Liver (tissue), 9 donors: ENCODE data around the gene TBCD. TPM values are rescaled to one million over a fixed set of nuclear protein-coding genes. Genes with fewer than 3 reads are reported as not detected.

Experiments used
- DNase-seq: peaks from one replicate; pipeline ENCODE4 v3.0.0-alpha.2; 2017; ENCODE audit warnings: low spot score
- H3K27ac ChIP-seq, 2 donors: one replicate each; pipeline ENCODE4 v1.7.0; 2013; ENCODE audit warnings: inconsistent platforms in 2 of 2, low read length in 2 of 2, control low read depth in 1 of 2, low read depth in 1 of 2, mild to moderate bottlenecking in 1 of 2
- H3K27me3 ChIP-seq, 4 donors: one replicate each; pipeline versions ENCODE4 v1.6.1 to v1.7.0; 2013; ENCODE audit warnings: low read length in 3 of 4, inconsistent platforms in 1 of 4, mild to moderate bottlenecking in 1 of 4, moderate library complexity in 1 of 4; ENCODE audit not compliant: control insufficient read depth in 4 of 4, insufficient read depth in 4 of 4
- H3K36me3 ChIP-seq, 4 donors: one replicate each; pipeline versions ENCODE4 v1.6.1 to v1.7.0; 2013; ENCODE audit warnings: low read length in 3 of 4, mild to moderate bottlenecking in 3 of 4, low read depth in 1 of 4, moderate library complexity in 1 of 4; ENCODE audit not compliant: control insufficient read depth in 4 of 4, insufficient read depth in 3 of 4
- H3K4me1 ChIP-seq, 4 donors: one replicate each; pipeline versions ENCODE4 v1.6.1 to v1.7.0; 2013; ENCODE audit warnings: low read length in 3 of 4, mild to moderate bottlenecking in 3 of 4, moderate library complexity in 1 of 4; ENCODE audit not compliant: control insufficient read depth in 4 of 4, insufficient read depth in 4 of 4
- H3K4me3 ChIP-seq, 3 donors: one replicate each; pipeline versions ENCODE4 v1.6.1 to v1.7.0; 2013; ENCODE audit warnings: low read length in 3 of 3, control low read depth in 1 of 3, low read depth in 1 of 3, mild to moderate bottlenecking in 1 of 3
- H3K9ac ChIP-seq, 2 donors: one replicate each; pipeline ENCODE4 v1.7.0; 2013; ENCODE audit warnings: low read length in 2 of 2, mild to moderate bottlenecking in 2 of 2, moderate library complexity in 2 of 2, control low read depth in 1 of 2, low read depth in 1 of 2
- H3K9me3 ChIP-seq, 4 donors: one replicate each; pipeline versions ENCODE4 v1.6.1 to v1.7.0; 2013; ENCODE audit warnings: low read length in 3 of 4; ENCODE audit not compliant: control insufficient read depth in 4 of 4
- EGR1 ChIP-seq, 2 donors: IDR thresholded peaks; 2 replicates each; pipeline ENCODE4 v1.6.1; 2016 to 2018; ENCODE audit warnings: antibody characterized with exemption in 2 of 2, low read depth in 2 of 2
- FOXA2 ChIP-seq: IDR thresholded peaks from 2 replicates; pipeline ENCODE4 v1.6.1; 2016; ENCODE audit warnings: antibody characterized with exemption
- GABPA ChIP-seq, 2 donors: IDR thresholded peaks in 1 of 2; conservative IDR thresholded peaks in 1 of 2; 2 replicates each; pipeline ENCODE4 v1.6.1; 2016; ENCODE audit warnings: antibody characterized with exemption in 2 of 2, mild to moderate bottlenecking in 1 of 2, moderate library complexity in 1 of 2
- HNF4A ChIP-seq, 2 donors: conservative IDR thresholded peaks; 2 replicates each; pipeline ENCODE4 v1.6.1; 2016; ENCODE audit warnings: antibody characterized with exemption in 2 of 2, mild to moderate bottlenecking in 2 of 2
- HNF4G ChIP-seq: IDR thresholded peaks from 2 replicates; pipeline ENCODE4 v1.6.1; 2016; ENCODE audit warnings: antibody characterized with exemption
- JUND ChIP-seq, 2 donors: IDR thresholded peaks; 2 replicates each; pipeline ENCODE4 v1.6.1; 2016; ENCODE audit warnings: antibody characterized with exemption in 2 of 2
- NR2F2 ChIP-seq: IDR thresholded peaks from 2 replicates; pipeline ENCODE4 v1.6.1; 2016; ENCODE audit warnings: antibody characterized with exemption
- RAD21 ChIP-seq, 2 donors: IDR thresholded peaks; 2 replicates each; pipeline ENCODE4 v1.6.1; 2016; ENCODE audit warnings: antibody characterized with exemption in 2 of 2, mild to moderate bottlenecking in 2 of 2
- RXRA ChIP-seq, 2 donors: IDR thresholded peaks; 2 replicates each; pipeline ENCODE4 v1.6.1; 2017 to 2018; ENCODE audit warnings: antibody characterized with exemption in 2 of 2, mild to moderate bottlenecking in 1 of 2
- SP1 ChIP-seq: IDR thresholded peaks from 2 replicates; pipeline ENCODE4 v1.6.1; 2018; ENCODE audit warnings: antibody characterized with exemption, mild to moderate bottlenecking
- YY1 ChIP-seq: IDR thresholded peaks from 2 replicates; pipeline ENCODE4 v1.6.1; 2016; ENCODE audit warnings: antibody characterized with exemption, mild to moderate bottlenecking
- WGBS: extraction: QIAGEN DNeasy Blood & Tissue Kit; methylation state at CpG from one replicate; pipeline ENCODE4 v1.1.7; 2013; 5-methylcytosine and 5-hydroxymethylcytosine counted together
- polyA plus RNA-seq, 2 donors: library from polyadenylated mRNA; stranded (reverse) in 1 of 2; unstranded in 1 of 2; fragments of 200-250 nt in 1 of 2; fragments of >200 nt in 1 of 2; fragmentation: Nextera tagmentation in 1 of 2; extraction: Ambion mirVana in 1 of 2; gene quantifications; one replicate each; pipeline versions ENCODE4 v1.2.1 to v1.2.3, GENCODE V29; 2013 to 2015
- total RNA-seq, 2 donors: library from RNA; depleted of rRNA; stranded (reverse); fragments of >200 nt; gene quantifications; one replicate each; pipeline ENCODE4 v1.2.3, GENCODE V29; 2014
- TF ChIP-seq, protein P1 (sequence below): IDR thresholded peaks from 2 replicates; pipeline ENCODE4 v1.6.1; 2016; ENCODE audit warnings: antibody characterized with exemption
- TF ChIP-seq, protein P2 (sequence below): IDR thresholded peaks from 2 replicates; pipeline ENCODE4 v1.6.1; 2016; ENCODE audit warnings: antibody characterized with exemption
- TF ChIP-seq, protein P3 (sequence below): fragments of 150-350 bp; IDR thresholded peaks from 2 replicates; pipeline ENCODE4 v1.5.1; 2017; ENCODE audit warnings: improper control_type of control experiment, low read depth, low read length; ENCODE audit not compliant: missing input control
- donor health status: healthy.
- donor health status: healthy.
- donor health status: healthy.
- donor health status: healthy.
- donor health status: healthy.

Gene TBCD
- total and polyA plus RNA-seq, 4 donors = 29.8 to 42.2 (median 33.0) TPM

DNA sequence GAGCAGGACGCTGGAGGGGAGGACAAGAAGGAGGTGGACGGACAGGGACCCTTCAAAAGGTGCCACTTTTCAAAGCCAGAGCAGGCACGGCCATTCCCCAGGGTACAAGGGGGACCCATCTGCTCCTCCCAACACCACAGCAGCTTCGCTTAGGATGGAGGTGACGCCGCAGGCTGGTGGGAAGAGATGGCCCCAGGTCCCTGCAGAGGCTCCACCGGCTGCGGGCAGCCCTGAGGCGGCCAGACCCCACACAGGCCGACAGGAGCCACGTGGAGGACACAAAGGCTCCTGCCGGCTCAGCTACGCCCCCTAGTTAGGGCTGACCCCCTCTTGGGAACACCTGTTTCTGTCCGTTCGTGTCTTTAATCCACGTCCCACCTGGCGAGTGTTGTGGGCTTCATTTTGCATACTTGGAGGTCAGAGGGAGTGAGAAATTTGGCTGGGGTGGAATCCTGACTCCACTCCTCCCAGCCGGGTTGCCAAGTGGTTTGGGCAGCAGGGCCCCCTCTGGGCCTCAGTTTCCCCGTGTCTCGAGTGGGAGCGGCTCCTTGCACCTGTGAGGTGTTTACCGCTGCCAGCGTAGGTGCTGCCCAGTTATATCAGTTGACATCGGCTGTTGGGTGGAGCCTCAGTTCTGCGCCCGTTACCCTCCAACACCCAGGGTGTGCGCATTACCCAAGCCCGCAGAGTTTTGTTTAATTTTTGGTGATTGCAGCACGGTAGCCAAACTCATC is 41.2 kb upstream of the TBCD start:
- WGBS = 77% methylated on average over 29 of the region's 29 CpGs
- no peak overlapping the region for H3K9ac ChIP-seq
- no peak overlapping the region for H3K27ac ChIP-seq
- H3K4me3 ChIP-seq = no peak overlapping the region
- no peaks in the 10 kb centered on the region for H3K27me3 ChIP-seq
- peaks cover under 1 to 4% (median 1%) of the 10 kb centered on the region in 4 donors for H3K4me1 ChIP-seq
- H3K9me3 ChIP-seq = no peaks in the 10 kb centered on the region
- TF ChIP-seq HNF4A (conservative IDR thresholded peaks at IDR 0.05) = no peak
- no peaks in the 10 kb centered on the region for H3K36me3 ChIP-seq
- no peak for DNase-seq

DNA sequence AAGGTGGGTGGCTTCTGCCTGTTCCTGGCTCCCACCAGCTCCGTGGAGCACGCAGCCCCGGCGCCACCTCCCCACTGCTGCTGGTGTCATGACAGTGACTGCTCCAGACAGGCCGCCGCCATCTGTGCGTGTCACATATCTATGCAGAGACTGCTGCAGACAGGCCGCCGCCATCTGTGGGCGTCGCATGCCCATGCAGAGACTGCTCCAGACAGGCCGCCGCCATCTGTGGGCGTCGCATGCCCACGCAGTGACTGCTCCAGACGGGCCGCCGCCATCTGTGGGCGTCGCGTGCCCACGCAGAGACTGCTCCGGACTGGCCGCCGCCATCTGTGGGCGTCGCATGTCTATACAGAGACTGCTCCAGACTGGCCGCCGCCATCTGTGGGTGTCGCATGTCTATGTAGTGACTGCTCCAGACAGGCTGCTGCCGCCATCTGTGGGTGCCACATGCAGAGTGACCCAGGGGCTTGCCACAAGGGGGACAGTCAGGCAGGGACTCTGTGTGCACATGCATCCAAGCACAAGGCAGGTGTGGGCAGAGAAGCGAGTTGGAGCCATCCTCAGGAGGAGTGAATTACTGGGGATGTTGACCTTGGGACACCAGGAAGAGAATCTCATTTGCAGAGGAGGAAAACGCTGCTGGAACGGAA is 38.7 kb upstream of the TBCD start:
- DNase-seq = no peak
- Histone ChIP-seq H3K27me3 (no peaks in the 10 kb centered on the region), H3K36me3 (no peaks in the 10 kb centered on the region), H3K4me3 (no peak overlapping the region), H3K4me1 (peaks cover 2 to 20% (median 14%) of the 10 kb centered on the region in 4 donors), H3K9ac (no peak overlapping the region), H3K27ac (no peak overlapping the region), H3K9me3 (no peaks in the 10 kb centered on the region)
- 95% methylated on average over 35 of the region's 35 CpGs for WGBS
- TF ChIP-seq, protein P1, sequence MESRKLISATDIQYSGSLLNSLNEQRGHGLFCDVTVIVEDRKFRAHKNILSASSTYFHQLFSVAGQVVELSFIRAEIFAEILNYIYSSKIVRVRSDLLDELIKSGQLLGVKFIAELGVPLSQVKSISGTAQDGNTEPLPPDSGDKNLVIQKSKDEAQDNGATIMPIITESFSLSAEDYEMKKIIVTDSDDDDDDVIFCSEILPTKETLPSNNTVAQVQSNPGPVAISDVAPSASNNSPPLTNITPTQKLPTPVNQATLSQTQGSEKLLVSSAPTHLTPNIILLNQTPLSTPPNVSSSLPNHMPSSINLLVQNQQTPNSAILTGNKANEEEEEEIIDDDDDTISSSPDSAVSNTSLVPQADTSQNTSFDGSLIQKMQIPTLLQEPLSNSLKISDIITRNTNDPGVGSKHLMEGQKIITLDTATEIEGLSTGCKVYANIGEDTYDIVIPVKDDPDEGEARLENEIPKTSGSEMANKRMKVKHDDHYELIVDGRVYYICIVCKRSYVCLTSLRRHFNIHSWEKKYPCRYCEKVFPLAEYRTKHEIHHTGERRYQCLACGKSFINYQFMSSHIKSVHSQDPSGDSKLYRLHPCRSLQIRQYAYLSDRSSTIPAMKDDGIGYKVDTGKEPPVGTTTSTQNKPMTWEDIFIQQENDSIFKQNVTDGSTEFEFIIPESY = no peak
- TF ChIP-seq, protein P2, sequence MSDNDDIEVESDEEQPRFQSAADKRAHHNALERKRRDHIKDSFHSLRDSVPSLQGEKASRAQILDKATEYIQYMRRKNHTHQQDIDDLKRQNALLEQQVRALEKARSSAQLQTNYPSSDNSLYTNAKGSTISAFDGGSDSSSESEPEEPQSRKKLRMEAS = no peak
- TF ChIP-seq HNF4G = no peak
- TF ChIP-seq, protein P3, sequence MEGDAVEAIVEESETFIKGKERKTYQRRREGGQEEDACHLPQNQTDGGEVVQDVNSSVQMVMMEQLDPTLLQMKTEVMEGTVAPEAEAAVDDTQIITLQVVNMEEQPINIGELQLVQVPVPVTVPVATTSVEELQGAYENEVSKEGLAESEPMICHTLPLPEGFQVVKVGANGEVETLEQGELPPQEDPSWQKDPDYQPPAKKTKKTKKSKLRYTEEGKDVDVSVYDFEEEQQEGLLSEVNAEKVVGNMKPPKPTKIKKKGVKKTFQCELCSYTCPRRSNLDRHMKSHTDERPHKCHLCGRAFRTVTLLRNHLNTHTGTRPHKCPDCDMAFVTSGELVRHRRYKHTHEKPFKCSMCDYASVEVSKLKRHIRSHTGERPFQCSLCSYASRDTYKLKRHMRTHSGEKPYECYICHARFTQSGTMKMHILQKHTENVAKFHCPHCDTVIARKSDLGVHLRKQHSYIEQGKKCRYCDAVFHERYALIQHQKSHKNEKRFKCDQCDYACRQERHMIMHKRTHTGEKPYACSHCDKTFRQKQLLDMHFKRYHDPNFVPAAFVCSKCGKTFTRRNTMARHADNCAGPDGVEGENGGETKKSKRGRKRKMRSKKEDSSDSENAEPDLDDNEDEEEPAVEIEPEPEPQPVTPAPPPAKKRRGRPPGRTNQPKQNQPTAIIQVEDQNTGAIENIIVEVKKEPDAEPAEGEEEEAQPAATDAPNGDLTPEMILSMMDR = no peak
- no peak for TF ChIP-seq EGR1 (IDR thresholded peaks at IDR 0.05; ENCODE audit: low read depth in 2 of 2)
- no peak for TF ChIP-seq JUND (IDR thresholded peaks at IDR 0.05)
- no peak for TF ChIP-seq NR2F2
- TF ChIP-seq RXRA (IDR thresholded peaks at IDR 0.05) = no peak

DNA sequence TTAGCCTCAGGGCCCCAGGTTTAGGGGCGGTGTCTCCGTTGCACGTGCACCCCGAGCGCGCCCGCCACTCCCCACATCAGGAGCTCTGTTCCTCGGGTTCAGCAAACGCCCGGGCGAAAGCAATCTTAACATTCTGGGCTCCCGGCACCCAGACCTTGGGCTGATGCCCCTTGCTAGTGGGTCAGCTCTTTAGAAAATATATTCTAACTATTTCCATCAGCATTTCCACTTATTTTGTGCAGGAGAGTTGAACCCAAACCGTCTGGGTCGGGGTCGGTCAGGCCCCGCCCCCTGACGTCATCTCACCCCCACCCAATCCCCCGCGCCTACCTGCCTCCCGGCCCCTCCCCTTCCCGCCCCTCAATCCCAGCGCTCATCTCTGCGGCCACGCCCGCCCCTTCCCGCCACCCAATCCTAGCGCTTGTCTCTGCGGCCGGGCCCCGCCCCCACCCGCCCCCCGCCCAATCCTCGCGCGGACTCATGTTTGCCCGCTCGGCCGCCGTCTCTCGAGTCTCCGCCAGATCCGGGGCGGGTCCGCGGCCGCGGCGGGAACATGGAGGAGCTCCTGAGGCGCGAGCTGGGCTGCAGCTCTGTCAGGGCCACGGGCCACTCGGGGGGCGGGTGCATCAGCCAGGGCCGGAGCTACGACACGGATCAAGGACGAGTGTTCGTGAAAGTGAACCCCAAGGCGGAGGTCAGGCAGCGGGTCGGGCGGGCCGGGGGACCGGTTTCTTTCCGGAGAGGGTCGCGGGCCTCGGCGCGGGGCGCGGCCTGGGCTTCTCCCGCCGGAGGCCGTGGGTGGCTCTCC is 35.5 kb upstream of the TBCD start, which contains the start of gene FN3KRP:
TSS of gene FN3KRP (plus strand) at position 504 of the 808 bp plus-strand sequence. CDS start at position 554, 50 bp downstream.
- H3K9me3 ChIP-seq = no peaks in the 10 kb centered on the region
- H3K27ac ChIP-seq = peak within 1 kb of the TSS; percentile 13 to 84
- H3K27me3 ChIP-seq = no peaks in the 10 kb centered on the region
- peaks cover 1 to 20% (median 5%) of the 10 kb centered on the region in 4 donors for H3K36me3 ChIP-seq
- peak within 1 kb of the TSS; percentile 60 to 94 (median 75) for H3K4me3 ChIP-seq
- 1% methylated on average over 75 of the region's 75 CpGs for WGBS
- TF ChIP-seq FOXA2 (no peak), GABPA (IDR thresholded peaks at IDR 0.05 in 1 of 2, conservative IDR thresholded peaks at IDR 0.05 in 1 of 2) (peak in 1 of 2 donors; percentile 70), RAD21 (IDR thresholded peaks at IDR 0.05) (peak in 1 of 2 donors; percentile 38), RXRA (IDR thresholded peaks at IDR 0.05) (peak; percentile 41 to 47), NR2F2 (no peak), YY1 (peak; percentile 62), SP1 (peak; percentile 46)
- TF ChIP-seq, protein P3 = no peak
- TF ChIP-seq, protein P1 = peak; percentile 78
- peak within 1 kb of the TSS; percentile 20 to 42 for H3K9ac ChIP-seq
- H3K4me1 ChIP-seq = peaks cover 2 to 22% (median 15%) of the 10 kb centered on the region in 4 donors
- peak; percentile 95 for DNase-seq
